Cardiac fibroblast (primary cell): ENCODE measurements around the gene PLCB4.

Experiments
- DNase-seq, 2 donors: peaks; one replicate each; pipeline versions ENCODE4 v3.0.0 to v3.0.0-alpha.2; 2010; ENCODE audit warnings: low read depth in 2 of 2
- H3K4me3 ChIP-seq, 2 donors: replicated peaks in 1 of 2; 1 replicate in 1 of 2; 2 replicates in 1 of 2; pipeline ENCODE4 v1.5.1; 2011; ENCODE audit warnings: low read depth in 2 of 2, low read length in 2 of 2, mild to moderate bottlenecking in 2 of 2, moderate library complexity in 1 of 2
- TF ChIP-seq, protein P1 (sequence below): IDR thresholded peaks from one replicate; pipeline ENCODE4 v1.5.1; 2011; ENCODE audit warnings: low read depth, mild to moderate bottlenecking, low read length, inconsistent platforms

Gene PLCB4

DNA sequence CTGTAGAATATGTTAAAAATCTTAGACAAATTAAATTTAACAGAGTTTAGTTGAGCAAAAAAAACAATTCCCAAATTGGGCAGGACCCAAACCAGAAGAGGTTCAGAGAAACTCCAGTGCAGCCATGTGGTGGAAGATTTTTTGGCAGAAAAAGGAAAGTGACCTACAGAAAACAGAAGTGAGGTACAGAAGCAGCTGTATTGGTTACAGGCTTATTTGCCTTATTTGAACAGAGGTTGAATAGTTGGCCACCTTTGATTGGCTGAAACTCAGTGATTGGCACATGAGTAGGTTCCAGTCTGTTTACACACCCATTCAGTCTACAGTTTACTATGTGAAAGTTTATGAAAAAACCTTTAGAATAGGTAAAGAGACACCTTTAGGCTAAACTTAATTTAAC lies 334.6 kb downstream of the PLCB4 start:
- H3K4me3 ChIP-seq: no peak overlapping the region
- TF ChIP-seq, protein P1, sequence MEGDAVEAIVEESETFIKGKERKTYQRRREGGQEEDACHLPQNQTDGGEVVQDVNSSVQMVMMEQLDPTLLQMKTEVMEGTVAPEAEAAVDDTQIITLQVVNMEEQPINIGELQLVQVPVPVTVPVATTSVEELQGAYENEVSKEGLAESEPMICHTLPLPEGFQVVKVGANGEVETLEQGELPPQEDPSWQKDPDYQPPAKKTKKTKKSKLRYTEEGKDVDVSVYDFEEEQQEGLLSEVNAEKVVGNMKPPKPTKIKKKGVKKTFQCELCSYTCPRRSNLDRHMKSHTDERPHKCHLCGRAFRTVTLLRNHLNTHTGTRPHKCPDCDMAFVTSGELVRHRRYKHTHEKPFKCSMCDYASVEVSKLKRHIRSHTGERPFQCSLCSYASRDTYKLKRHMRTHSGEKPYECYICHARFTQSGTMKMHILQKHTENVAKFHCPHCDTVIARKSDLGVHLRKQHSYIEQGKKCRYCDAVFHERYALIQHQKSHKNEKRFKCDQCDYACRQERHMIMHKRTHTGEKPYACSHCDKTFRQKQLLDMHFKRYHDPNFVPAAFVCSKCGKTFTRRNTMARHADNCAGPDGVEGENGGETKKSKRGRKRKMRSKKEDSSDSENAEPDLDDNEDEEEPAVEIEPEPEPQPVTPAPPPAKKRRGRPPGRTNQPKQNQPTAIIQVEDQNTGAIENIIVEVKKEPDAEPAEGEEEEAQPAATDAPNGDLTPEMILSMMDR: no peak
- no peak for DNase-seq

DNA sequence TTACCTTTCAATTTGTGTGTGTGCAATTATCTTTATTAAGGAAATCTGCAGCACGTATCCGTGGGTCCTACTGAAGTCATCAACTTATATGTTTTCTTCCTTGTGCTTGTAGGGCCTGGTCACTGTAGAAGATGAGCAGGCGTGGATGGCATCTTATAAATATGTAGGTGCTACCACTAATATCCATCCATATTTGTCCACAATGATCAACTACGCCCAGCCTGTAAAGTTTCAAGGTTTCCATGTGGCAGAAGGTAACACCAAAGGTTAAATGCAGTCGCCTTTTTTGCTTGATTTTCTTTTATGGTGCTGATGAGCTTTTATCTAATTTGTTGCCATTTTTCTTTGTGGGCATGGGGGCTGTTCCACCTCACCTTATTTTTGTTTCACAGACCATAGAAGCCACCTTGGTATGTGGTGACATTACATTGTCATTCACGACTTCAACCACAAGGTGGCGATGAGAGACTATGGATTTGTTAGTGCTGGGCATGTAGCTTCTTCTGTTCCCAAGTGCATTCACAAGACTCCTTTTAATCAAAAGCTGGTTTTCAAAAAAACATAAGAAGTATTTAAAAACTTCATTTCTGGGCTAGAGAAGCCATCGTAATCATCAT lies 339.0 kb downstream of the PLCB4 start:
- no peak overlapping the region for H3K4me3 ChIP-seq
- TF ChIP-seq, protein P1: peak; percentile 72
- peak; percentile 81 to 84 for DNase-seq

DNA sequence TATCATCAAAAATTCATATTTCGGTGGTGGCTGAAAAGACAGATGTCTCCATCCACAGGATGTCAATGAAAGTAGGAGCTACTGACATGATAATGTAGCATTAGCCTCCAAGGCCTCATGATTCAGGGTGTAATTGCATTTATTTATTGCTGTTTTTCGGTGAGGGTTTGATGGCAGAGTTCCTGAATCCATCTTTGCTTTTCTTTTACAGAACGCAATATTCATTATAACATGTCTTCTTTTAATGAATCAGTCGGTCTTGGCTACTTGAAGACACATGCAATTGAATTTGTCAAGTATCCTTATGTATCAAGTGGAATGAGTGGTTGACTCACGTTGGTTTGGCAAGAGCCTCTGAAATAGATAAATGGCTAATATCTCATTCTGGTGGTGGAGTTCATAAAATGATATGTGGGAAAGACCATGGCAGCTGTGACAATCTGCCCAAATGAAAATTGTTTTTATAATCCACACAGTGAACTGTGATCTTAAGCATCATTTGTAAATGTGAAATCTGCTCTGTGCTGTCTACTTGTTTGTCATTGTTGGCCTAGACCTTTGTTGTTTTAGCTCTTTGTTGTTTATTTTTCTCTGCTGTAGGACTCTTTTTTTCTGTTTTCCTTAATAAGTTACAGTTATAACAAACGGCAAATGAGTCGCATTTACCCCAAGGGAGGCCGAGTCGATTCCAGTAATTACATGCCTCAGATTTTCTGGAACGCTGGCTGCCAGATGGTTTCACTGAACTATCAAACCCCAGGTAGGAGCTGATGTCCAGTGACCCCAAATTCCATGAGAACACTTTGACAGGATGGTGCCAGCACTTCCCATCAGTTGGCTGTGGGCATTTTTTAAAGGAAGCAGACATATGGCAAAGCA lies 339.8 kb downstream of the PLCB4 start:
- TF ChIP-seq, protein P1: no peak
- peak; percentile 28 to 68 for DNase-seq
- no peak overlapping the region for H3K4me3 ChIP-seq

DNA sequence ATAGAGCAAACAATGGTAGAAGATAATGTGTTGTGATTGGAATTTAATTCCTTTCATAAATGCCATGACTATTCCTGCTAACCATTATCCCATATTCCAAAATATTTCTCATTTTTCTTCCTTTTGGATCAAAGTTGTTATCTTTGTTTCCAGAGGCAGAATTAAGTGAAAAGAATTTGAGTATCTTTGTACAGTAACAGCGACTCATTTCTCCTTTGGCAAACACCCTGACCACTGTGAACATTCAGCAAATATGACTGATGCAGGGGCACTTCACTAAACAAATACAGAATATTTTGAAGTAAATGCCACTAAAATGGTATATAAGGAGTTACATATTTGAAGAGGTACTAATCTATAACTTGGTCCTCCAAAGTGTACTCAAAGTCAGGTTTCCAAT lies 340.5 kb downstream of the PLCB4 start:
- H3K4me3 ChIP-seq: no peak overlapping the region
- DNase-seq: peak; percentile 6 to 48
- TF ChIP-seq, protein P1: no peak

DNA sequence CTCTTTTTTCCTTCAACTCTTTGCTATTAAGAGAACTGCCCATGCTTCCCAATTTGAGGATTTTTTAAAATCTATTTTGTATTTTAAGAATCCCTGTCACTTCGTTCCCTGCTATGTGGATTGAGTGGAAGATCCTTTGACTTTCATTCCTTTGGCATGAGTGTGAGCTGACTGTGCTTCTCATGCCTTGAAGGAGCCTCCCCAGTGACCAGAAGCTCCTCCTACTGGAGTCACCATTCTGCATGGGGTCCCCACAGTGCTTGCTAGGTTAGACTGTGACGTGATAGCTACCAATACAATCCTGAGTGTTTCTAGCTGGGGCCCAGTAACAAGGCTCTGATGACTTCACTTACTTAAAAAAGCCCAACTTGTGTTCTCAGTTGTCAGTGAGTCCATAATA lies 341.1 kb downstream of the PLCB4 start:
- no peak overlapping the region for H3K4me3 ChIP-seq
- TF ChIP-seq, protein P1: no peak
- peak; percentile 28 to 83 for DNase-seq

DNA sequence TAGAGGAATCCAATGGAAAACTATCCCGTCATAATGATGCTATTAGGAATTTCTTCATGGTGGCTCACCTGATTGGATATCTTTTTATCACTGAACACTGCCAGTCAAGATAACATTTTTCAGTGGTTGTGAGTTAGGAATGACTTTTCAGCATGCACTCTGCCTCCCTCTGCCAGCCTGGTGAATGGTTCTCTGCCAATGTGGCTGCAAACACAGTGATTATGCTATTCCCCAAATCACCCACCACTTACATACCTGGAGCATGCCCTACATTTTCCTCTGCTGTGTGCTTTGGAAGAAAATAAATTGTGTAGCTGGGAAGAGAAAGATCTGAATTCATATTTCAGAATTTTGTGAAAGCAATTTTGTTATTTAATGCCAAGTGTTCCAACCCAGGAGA lies 342.9 kb downstream of the PLCB4 start:
- no peak overlapping the region for H3K4me3 ChIP-seq
- TF ChIP-seq, protein P1: no peak
- DNase-seq: no peak
